ENCODE data around the gene KRTAP21-2.

GRCh38 chr21:30726726-30727125 is 20.3 kb downstream of the KRTAP21-2 start:
- TF ChIP-seq CTCF (IDR thresholded peaks at IDR 0.05; ENCODE audit: low read depth, low read length) = no peak
- no peak for TF ChIP-seq MYC (IDR thresholded peaks at IDR 0.05; ENCODE audit: low read depth, low read length)
- no peak for TF ChIP-seq POLR2A (IDR thresholded peaks at IDR 0.05; ENCODE audit: extremely low read depth, insufficient read length)
- TF ChIP-seq MAX (IDR thresholded peaks at IDR 0.05; ENCODE audit: low read depth, low read length) = no peak

All from NB4 (cell line).